Kidney (tissue), 14 donors: ENCODE results near the gene IL17C. TPM values are rescaled to one million over a fixed set of nuclear protein-coding genes. Genes with fewer than 3 reads are reported as not detected.
A peak's percentile ranks its signal among the peaks of the same experiment; 100 is the strongest.

Source experiments
- DNase-seq, 5 donors: peaks; one replicate each; pipeline ENCODE4 v3.0.0-alpha.2; 2013 to 2020
- FAIRE-seq: peaks from 2 replicates; lab custom pipeline; 2012; peaks lifted over from hg19 to GRCh38; lab: Jason Lieb, UNC
- H3K27ac ChIP-seq, 2 donors: one replicate each; pipeline ENCODE4 v1.7.0; 2013; ENCODE audit warnings: low read depth in 2 of 2, low read length in 2 of 2, inconsistent platforms in 1 of 2
- H3K27me3 ChIP-seq: one replicate; pipeline ENCODE4 v1.7.1; 2013; ENCODE audit warnings: low read length, inconsistent platforms; ENCODE audit not compliant: control insufficient read depth, insufficient read depth
- H3K36me3 ChIP-seq, 3 donors: one replicate each; pipeline versions ENCODE4 v1.7.0 to v1.7.1; 2013; ENCODE audit warnings: low read length in 3 of 3, control low read depth in 1 of 3, inconsistent platforms in 1 of 3; ENCODE audit not compliant: insufficient read depth in 3 of 3, control insufficient read depth in 2 of 3
- H3K4me1 ChIP-seq, 3 donors: one replicate each; pipeline versions ENCODE4 v1.7.0 to v1.7.1; 2013; ENCODE audit warnings: low read length in 3 of 3, inconsistent platforms in 1 of 3, low read depth in 1 of 3; ENCODE audit not compliant: control insufficient read depth in 2 of 3, insufficient read depth in 2 of 3
- H3K4me3 ChIP-seq, 3 donors: one replicate each; pipeline versions ENCODE4 v1.7.0 to v1.8.1; 2013; ENCODE audit warnings: low read length in 3 of 3, control low read depth in 1 of 3, inconsistent platforms in 1 of 3
- H3K9ac ChIP-seq, 3 donors: one replicate each; pipeline versions ENCODE4 v1.7.0 to v1.7.1; 2013; ENCODE audit warnings: low read length in 3 of 3, control low read depth in 1 of 3, inconsistent platforms in 1 of 3
- H3K9me3 ChIP-seq, 3 donors: one replicate each; pipeline versions ENCODE4 v1.7.0 to v1.7.1; 2013; ENCODE audit warnings: low read length in 3 of 3, control low read depth in 1 of 3, inconsistent platforms in 1 of 3; ENCODE audit not compliant: control insufficient read depth in 2 of 3, insufficient read depth in 1 of 3
- intact Hi-C: fragments of 100-400 bp; cut with DNase I; formaldehyde crosslinking; loops from one replicate; pipeline ENCODE4 v1.11.1; 2022
- polyA plus RNA-seq: library from polyadenylated mRNA; stranded (reverse); fragments of 350-450 nt; fragmentation: Illumina TruSeq; extraction: RNeasy Lipid Tissue Mini Kit (QIAGEN cat#74804); gene quantifications from one replicate; pipeline ENCODE4 v1.2.3, GENCODE V29; 2014; ENCODE audit warnings: low read depth, low replicate concordance; ENCODE audit not compliant: insufficient read depth
- total RNA-seq: library from RNA; stranded (reverse); fragmentation: NEBNext Ultra II Directional; extraction: Animal tissue kit (Norgen Biotek cat#: 25700); gene quantifications from one replicate; pipeline ENCODE4 v1.2.1, GENCODE V29; 2021
- TF ChIP-seq, protein P1 (sequence below): IDR thresholded peaks from 3 replicates; pipeline ENCODE4 v1.5.1; 2012; ENCODE audit warnings: mild to moderate bottlenecking, moderate library complexity, borderline replicate concordance; ENCODE audit not compliant: insufficient read depth; ENCODE audit errors: extremely low read depth
- donor health status: control.
- donor health status: control.
- donor health status: control.
- donor health status: control.
- donor health status: control.
- donor health status: DM: yes; HTN: yes; CAD: no.
- donor health status: Normal renal cell carcinoma (clear cell type).

The IL17C gene
- total and polyA plus RNA-seq, 2 donors from 2014 or later = not detected

DNA sequence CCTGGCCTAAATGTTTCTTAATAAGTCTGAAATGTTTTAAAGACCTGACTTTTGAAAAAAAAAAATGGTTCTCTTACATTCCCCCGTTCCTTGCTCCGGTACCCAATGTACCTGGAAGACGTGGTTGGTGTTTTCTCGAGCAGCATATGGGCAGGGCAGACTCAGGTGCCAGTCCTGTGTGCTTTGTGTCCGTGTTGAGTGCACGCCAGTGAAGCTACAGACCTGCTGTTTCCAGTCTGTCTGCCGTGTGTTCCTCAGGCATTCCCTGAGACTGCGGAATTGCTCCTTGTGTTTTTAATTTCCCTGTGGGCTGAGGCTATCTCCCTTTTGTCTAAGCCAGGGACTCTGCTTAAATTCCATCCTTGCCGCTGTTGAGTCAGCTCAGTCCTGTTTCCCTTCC is 11.7 kb upstream of the IL17C start:
- no peak for FAIRE-seq
- no peak for DNase-seq

DNA sequence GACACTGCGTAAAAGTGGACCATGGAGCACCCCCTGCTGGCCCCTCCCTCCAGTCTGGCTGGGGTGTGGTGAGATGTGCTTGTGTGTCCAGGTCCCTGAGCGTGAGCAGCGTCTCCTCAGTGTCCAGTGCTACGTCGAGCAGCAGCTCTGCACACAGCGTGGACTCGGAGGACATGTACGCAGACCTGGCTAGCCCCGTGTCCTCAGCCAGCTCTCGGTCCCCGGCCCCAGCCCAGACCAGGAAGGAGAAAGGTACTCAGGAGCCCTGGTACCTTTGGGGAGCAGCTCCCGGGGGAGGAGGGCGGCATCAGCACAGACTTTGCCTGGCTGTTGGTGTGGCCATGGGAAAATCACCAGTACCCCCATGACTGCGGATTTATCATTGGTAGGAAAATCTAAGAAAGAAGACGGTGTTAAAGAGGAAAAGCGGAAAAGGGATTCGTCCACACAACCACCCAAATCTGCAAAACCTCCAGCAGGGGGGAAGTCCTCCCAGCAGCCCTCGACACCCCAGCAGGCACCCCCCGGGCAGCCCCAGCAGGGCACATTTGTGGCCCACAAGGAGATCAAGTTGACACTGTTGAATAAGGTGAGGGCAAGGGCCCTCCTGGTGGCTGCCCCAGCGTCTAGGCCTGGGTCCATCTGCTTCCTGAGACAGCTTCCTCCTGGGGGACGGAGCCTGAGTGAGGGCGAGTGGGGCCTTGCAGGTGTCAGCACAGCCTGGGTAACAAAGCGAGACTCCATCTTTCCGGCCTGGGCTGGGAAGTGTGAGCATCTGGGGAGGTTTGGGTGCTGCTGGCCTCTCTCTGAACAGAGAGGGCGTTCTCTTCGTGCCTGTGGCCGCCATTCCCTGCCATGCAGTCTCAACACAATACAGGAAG is 10.6 kb upstream of the IL17C start:
- H3K9ac ChIP-seq = no peak overlapping the region
- no peaks in the 10 kb centered on the region for H3K4me1 ChIP-seq
- H3K9me3 ChIP-seq = no peaks in the 10 kb centered on the region
- no peak overlapping the region for H3K27ac ChIP-seq
- DNase-seq (no peak), FAIRE-seq (no peak)
- H3K27me3 ChIP-seq = no peaks in the 10 kb centered on the region
- intact Hi-C loops = no loop called here
- H3K36me3 ChIP-seq = peaks cover 0 to 30% (median 7%) of the 10 kb centered on the region in 3 donors
- TF ChIP-seq, protein P1, sequence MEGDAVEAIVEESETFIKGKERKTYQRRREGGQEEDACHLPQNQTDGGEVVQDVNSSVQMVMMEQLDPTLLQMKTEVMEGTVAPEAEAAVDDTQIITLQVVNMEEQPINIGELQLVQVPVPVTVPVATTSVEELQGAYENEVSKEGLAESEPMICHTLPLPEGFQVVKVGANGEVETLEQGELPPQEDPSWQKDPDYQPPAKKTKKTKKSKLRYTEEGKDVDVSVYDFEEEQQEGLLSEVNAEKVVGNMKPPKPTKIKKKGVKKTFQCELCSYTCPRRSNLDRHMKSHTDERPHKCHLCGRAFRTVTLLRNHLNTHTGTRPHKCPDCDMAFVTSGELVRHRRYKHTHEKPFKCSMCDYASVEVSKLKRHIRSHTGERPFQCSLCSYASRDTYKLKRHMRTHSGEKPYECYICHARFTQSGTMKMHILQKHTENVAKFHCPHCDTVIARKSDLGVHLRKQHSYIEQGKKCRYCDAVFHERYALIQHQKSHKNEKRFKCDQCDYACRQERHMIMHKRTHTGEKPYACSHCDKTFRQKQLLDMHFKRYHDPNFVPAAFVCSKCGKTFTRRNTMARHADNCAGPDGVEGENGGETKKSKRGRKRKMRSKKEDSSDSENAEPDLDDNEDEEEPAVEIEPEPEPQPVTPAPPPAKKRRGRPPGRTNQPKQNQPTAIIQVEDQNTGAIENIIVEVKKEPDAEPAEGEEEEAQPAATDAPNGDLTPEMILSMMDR = no peak
- H3K4me3 ChIP-seq = no peak overlapping the region

More for the DNA sequence above, 11.7 kb upstream of the IL17C start:
- no peaks in the 10 kb centered on the region for H3K27me3 ChIP-seq
- H3K27ac ChIP-seq = no peak overlapping the region
- intact Hi-C loops = no loop called here
- H3K4me3 ChIP-seq = no peak overlapping the region
- H3K9me3 ChIP-seq = no peaks in the 10 kb centered on the region
- peaks cover 0 to 41% (median 15%) of the 10 kb centered on the region in 3 donors for H3K36me3 ChIP-seq
- no peak overlapping the region for H3K9ac ChIP-seq
- TF ChIP-seq, protein P1 = no peak
- no peaks in the 10 kb centered on the region for H3K4me1 ChIP-seq

- TF ChIP-seq, protein P1 = peak; percentile 9
- intact Hi-C loops = no loop called here
Measured at GRCh38 chr16:88628512-88628974, 9.8 kb upstream of the IL17C start.

More at GRCh38 chr16:88628512-88628974, 9.8 kb upstream of the IL17C start:
- DNase-seq = peak in 1 of 5 donors; percentile 43
- Histone ChIP-seq H3K9ac (no peak overlapping the region), H3K4me3 (no peak overlapping the region), H3K9me3 (no peaks in the 10 kb centered on the region), H3K27ac (no peak overlapping the region), H3K27me3 (no peaks in the 10 kb centered on the region), H3K36me3 (peaks cover 0 to 22% (median 5%) of the 10 kb centered on the region in 3 donors), H3K4me1 (no peaks in the 10 kb centered on the region)
- no peak for FAIRE-seq
